OCI-LY1 (cell line): ENCODE measurements around the gene CDKN2AIPNL.

Experiments used
- H2AFZ ChIP-seq: fragments of 200-600 bp; sonication (generic), shearing (Covaris generic); 2 replicates; pipeline ENCODE4 v1.6.0; 2014; ENCODE audit warnings: antibody characterized with exemption, mild to moderate bottlenecking, low read length
- H3F3A ChIP-seq: fragments of 200-600 bp; sonication (generic), shearing (Covaris generic); 2 replicates; pipeline ENCODE4 v1.6.0; 2014; ENCODE audit warnings: mild to moderate bottlenecking, antibody characterized with exemption, low read length, moderate library complexity; ENCODE audit not compliant: insufficient read depth
- H3K27ac ChIP-seq: fragments of 200-600 bp; sonication (generic); 2 replicates; pipeline ENCODE4 v1.5.1; 2014; ENCODE audit warnings: low read length, mixed run types, mild to moderate bottlenecking, low read depth; ENCODE audit not compliant: poor library complexity, severe bottlenecking
- H3K27me3 ChIP-seq: fragments of 200-600 bp; sonication (generic); 2 replicates; pipeline ENCODE4 v1.6.0; 2014; ENCODE audit warnings: antibody characterized with exemption, mild to moderate bottlenecking, low read length, moderate library complexity; ENCODE audit not compliant: insufficient read depth
- H3K36me3 ChIP-seq: fragments of 200-600 bp; sonication (generic); 2 replicates; pipeline ENCODE4 v1.6.1; 2014; ENCODE audit warnings: mild to moderate bottlenecking, antibody characterized with exemption, low read length, moderate library complexity, mixed read lengths; ENCODE audit not compliant: insufficient read depth
- H3K4me1 ChIP-seq: fragments of 200-600 bp; sonication (generic); 2 replicates; pipeline ENCODE4 v1.5.1; 2014; ENCODE audit warnings: mild to moderate bottlenecking, low read length, moderate library complexity; ENCODE audit not compliant: insufficient read depth, severe bottlenecking
- H3K4me2 ChIP-seq: fragments of 200-600 bp; sonication (generic), shearing (Covaris generic); 2 replicates; pipeline ENCODE4 v1.6.1; 2014; ENCODE audit warnings: low read length
- H3K4me3 ChIP-seq: fragments of 200-600 bp; sonication (generic); 2 replicates; pipeline ENCODE4 v1.5.1; 2014; ENCODE audit warnings: low read length, low read depth, mild to moderate bottlenecking, mixed read lengths; ENCODE audit not compliant: poor library complexity, severe bottlenecking
- H3K79me2 ChIP-seq: fragments of 200-600 bp; shearing (Covaris generic); 2 replicates; pipeline ENCODE4 v1.6.1; 2016; ENCODE audit warnings: mixed run types, low read length, mixed read lengths; ENCODE audit not compliant: insufficient read depth
- H3K9ac ChIP-seq: fragments of 200-600 bp; sonication (generic), shearing (Covaris generic); 2 replicates; pipeline ENCODE4 v1.6.1; 2014; ENCODE audit warnings: mild to moderate bottlenecking, low read length, mixed read lengths
- H3K9me2 ChIP-seq: fragments of 200-600 bp; sonication (generic), shearing (Covaris generic); 2 replicates; pipeline ENCODE4 v1.6.1; 2014; ENCODE audit warnings: low read depth, mild to moderate bottlenecking, low read length, mixed read lengths
- H3K9me3 ChIP-seq: fragments of 200-600 bp; shearing (Covaris generic); 2 replicates; pipeline ENCODE4 v1.6.1; 2014; ENCODE audit warnings: low read length, mixed read lengths
- H4K20me1 ChIP-seq: fragments of 200-600 bp; sonication (generic), shearing (Covaris generic); 2 replicates; pipeline ENCODE4 v1.6.0; 2016; ENCODE audit warnings: mild to moderate bottlenecking, low read length; ENCODE audit not compliant: insufficient read depth
- CTCF ChIP-seq: fragments of 200-600 bp; sonication (generic), shearing (Covaris generic); IDR thresholded peaks from 2 replicates; pipeline ENCODE4 v1.5.1; 2017; ENCODE audit warnings: mild to moderate bottlenecking, antibody characterized with exemption, low read length, moderate library complexity, mixed read lengths
- EZH2 ChIP-seq: fragments of 200-600 bp; sonication (generic), shearing (Covaris generic); IDR thresholded peaks from 2 replicates; pipeline ENCODE4 v1.8.0; 2017; ENCODE audit warnings: borderline replicate concordance, mixed run types, mild to moderate bottlenecking, antibody characterized with exemption, low read length, moderate library complexity, mixed read lengths

The CDKN2AIPNL gene

GRCh38 chr5:134451936-134452505 lies 40.3 kb upstream of the CDKN2AIPNL start:
- H3K9ac ChIP-seq = no peak overlapping the region
- H3F3A ChIP-seq = no peaks in the 10 kb centered on the region
- H3K27ac ChIP-seq = no peak overlapping the region
- H3K4me2 ChIP-seq = no peak overlapping the region
- no peaks in the 10 kb centered on the region for H4K20me1 ChIP-seq
- H3K27me3 ChIP-seq = no peaks in the 10 kb centered on the region
- TF ChIP-seq CTCF = no peak
- H3K9me2 ChIP-seq = no peaks in the 10 kb centered on the region
- no peak overlapping the region for H3K4me3 ChIP-seq
- no peak overlapping the region for H2AFZ ChIP-seq
- no peaks in the 10 kb centered on the region for H3K36me3 ChIP-seq
- no peaks in the 10 kb centered on the region for H3K79me2 ChIP-seq
- H3K4me1 ChIP-seq = no peaks in the 10 kb centered on the region
- no peaks in the 10 kb centered on the region for H3K9me3 ChIP-seq

- Histone ChIP-seq H3F3A (no peaks in the 10 kb centered on the region), H3K9me2 (no peaks in the 10 kb centered on the region), H3K9me3 (no peaks in the 10 kb centered on the region), H4K20me1 (no peaks in the 10 kb centered on the region), H3K4me1 (no peaks in the 10 kb centered on the region), H3K27me3 (no peaks in the 10 kb centered on the region), H3K27ac (no peak overlapping the region), H3K9ac (no peak overlapping the region), H3K36me3 (no peaks in the 10 kb centered on the region), H2AFZ (no peak overlapping the region), H3K79me2 (no peaks in the 10 kb centered on the region), H3K4me2 (no peak overlapping the region), H3K4me3 (no peak overlapping the region)
- no peak for TF ChIP-seq EZH2
Measured at GRCh38 chr5:134451225-134451935, 39.7 kb upstream of the CDKN2AIPNL start.

- no peak overlapping the region for H3K27ac ChIP-seq
- H3K4me3 ChIP-seq = no peak overlapping the region
- peaks cover 3% of the 10 kb centered on the region for H3K4me1 ChIP-seq
- H3K79me2 ChIP-seq = no peaks in the 10 kb centered on the region
- H3K4me2 ChIP-seq = no peak overlapping the region
- H3K36me3 ChIP-seq = no peaks in the 10 kb centered on the region
- no peaks in the 10 kb centered on the region for H3K9me3 ChIP-seq
- no peaks in the 10 kb centered on the region for H4K20me1 ChIP-seq
- TF ChIP-seq EZH2 (no peak), CTCF (no peak)
- no peak overlapping the region for H2AFZ ChIP-seq
- no peak overlapping the region for H3K9ac ChIP-seq
- no peaks in the 10 kb centered on the region for H3K27me3 ChIP-seq
- no peaks in the 10 kb centered on the region for H3K9me2 ChIP-seq
- no peaks in the 10 kb centered on the region for H3F3A ChIP-seq
Measured at GRCh38 chr5:134450374-134450773, 38.7 kb upstream of the CDKN2AIPNL start.

GRCh38 chr5:134449167-134449566 lies 37.5 kb upstream of the CDKN2AIPNL start:
- Histone ChIP-seq H3K9me2 (no peaks in the 10 kb centered on the region), H3K27me3 (no peaks in the 10 kb centered on the region), H4K20me1 (no peaks in the 10 kb centered on the region), H3K9me3 (no peaks in the 10 kb centered on the region), H3K4me3 (no peak overlapping the region), H3K36me3 (no peaks in the 10 kb centered on the region), H3K4me1 (peaks cover 3% of the 10 kb centered on the region), H3K4me2 (no peak overlapping the region), H3K79me2 (no peaks in the 10 kb centered on the region), H3K9ac (no peak overlapping the region), H3F3A (no peaks in the 10 kb centered on the region), H3K27ac (no peak overlapping the region), H2AFZ (no peak overlapping the region)
- no peak for TF ChIP-seq EZH2
- no peak for TF ChIP-seq CTCF
